Astrocyte (in vitro differentiated cells and primary cell): ENCODE results near the gene BTBD6.

Experiments used
- EZH2 ChIP-seq: IDR thresholded peaks from 2 replicates; pipeline ENCODE4 v1.6.1; 2012; ENCODE audit warnings: mild to moderate bottlenecking, low read length, inconsistent platforms; ENCODE audit not compliant: insufficient read depth
- TF ChIP-seq, protein P1 (sequence below): IDR thresholded peaks from 2 replicates; pipeline ENCODE4 v1.5.1; 2011; ENCODE audit warnings: low read depth, mild to moderate bottlenecking, inconsistent platforms, low read length, moderate library complexity; ENCODE audit not compliant: insufficient read depth

DNA sequence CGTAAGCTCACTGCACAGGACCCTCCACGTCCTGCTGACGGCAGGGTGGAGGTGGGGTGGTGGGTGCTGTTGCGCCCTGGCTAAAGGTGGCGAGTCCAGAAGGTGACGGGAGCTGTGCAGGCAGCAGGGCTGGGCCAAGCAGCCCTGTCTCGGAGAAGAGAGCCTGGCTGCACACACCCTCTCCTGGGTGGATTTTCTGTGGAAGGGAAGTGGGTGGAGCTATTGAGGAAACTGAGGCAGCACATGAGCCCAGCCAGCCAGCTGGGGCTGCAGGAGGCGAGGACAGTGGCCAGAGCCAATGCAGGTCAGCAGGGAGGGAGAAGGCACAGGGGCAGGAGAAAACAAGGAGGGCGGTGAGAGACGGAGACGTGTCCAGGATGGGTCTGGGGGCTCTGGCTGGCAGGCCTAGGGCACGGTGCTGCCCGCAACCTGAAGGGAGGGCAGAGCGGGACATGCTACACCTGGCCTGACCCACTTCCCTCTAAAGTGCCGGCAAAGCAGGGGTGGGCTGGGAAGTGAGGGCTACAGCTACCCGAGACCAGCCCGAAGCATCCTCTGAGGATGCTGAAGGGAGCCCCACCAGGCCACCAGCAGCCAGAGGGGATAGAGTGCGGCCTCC, 20.5 kb downstream of the BTBD6 start:
- TF ChIP-seq, protein P1, sequence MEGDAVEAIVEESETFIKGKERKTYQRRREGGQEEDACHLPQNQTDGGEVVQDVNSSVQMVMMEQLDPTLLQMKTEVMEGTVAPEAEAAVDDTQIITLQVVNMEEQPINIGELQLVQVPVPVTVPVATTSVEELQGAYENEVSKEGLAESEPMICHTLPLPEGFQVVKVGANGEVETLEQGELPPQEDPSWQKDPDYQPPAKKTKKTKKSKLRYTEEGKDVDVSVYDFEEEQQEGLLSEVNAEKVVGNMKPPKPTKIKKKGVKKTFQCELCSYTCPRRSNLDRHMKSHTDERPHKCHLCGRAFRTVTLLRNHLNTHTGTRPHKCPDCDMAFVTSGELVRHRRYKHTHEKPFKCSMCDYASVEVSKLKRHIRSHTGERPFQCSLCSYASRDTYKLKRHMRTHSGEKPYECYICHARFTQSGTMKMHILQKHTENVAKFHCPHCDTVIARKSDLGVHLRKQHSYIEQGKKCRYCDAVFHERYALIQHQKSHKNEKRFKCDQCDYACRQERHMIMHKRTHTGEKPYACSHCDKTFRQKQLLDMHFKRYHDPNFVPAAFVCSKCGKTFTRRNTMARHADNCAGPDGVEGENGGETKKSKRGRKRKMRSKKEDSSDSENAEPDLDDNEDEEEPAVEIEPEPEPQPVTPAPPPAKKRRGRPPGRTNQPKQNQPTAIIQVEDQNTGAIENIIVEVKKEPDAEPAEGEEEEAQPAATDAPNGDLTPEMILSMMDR: no peak
- no peak for TF ChIP-seq EZH2
